HepG2 (cell line): ENCODE measurements around the gene TBX21. TPM values are rescaled to one million over a fixed set of nuclear protein-coding genes. Genes with fewer than 3 reads are reported as not detected.

Source experiments
- ADNP ChIP-seq: sonication (generic); formaldehyde crosslinking; IDR thresholded peaks from 2 replicates; pipeline ENCODE4 v1.4.0; 2020; ENCODE audit warnings: missing genetic modification reagents
- CAMTA2 ChIP-seq: sonication (generic); formaldehyde crosslinking; IDR thresholded peaks from 2 replicates; pipeline ENCODE4 v1.4.0; 2020; ENCODE audit warnings: mild to moderate bottlenecking, missing genetic modification reagents, borderline replicate concordance
- ELF4 ChIP-seq: sonication (generic); formaldehyde crosslinking; IDR thresholded peaks from 2 replicates; pipeline ENCODE4 v1.5.0; 2020; ENCODE audit warnings: missing genetic modification reagents, mild to moderate bottlenecking, moderate library complexity, borderline replicate concordance
- GFI1 ChIP-seq: sonication (generic); formaldehyde crosslinking; IDR thresholded peaks from 2 replicates; pipeline ENCODE4 v1.5.0; 2020; ENCODE audit warnings: missing genetic modification reagents, mild to moderate bottlenecking, borderline replicate concordance
- GPN1 ChIP-seq: sonication (generic); formaldehyde crosslinking; IDR thresholded peaks from 2 replicates; pipeline ENCODE4 v1.5.1; 2020; ENCODE audit warnings: missing genetic modification reagents, borderline replicate concordance
- HMG20B ChIP-seq: conservative IDR thresholded peaks from 2 replicates; pipeline ENCODE4 v1.6.1; 2016; ENCODE audit warnings: missing genetic modification reagents, missing compliant biosample characterization
- HNF4G ChIP-seq, 2 experiments: sonication (generic) in 1 of 2; formaldehyde crosslinking in 1 of 2; IDR thresholded peaks; 2 replicates each; pipeline versions ENCODE4 v1.4.0 to v1.6.1; 2011 to 2020; ENCODE audit warnings: borderline replicate concordance in 2 of 2, low read depth in 2 of 2, mild to moderate bottlenecking in 2 of 2, low read length in 1 of 2, missing genetic modification reagents in 1 of 2, moderate library complexity in 1 of 2
- NFATC3 ChIP-seq: sonication (generic); formaldehyde crosslinking; IDR thresholded peaks from 2 replicates; pipeline ENCODE4 v1.5.1; 2020; ENCODE audit warnings: mild to moderate bottlenecking, missing genetic modification reagents
- SIX1 ChIP-seq: sonication (generic); formaldehyde crosslinking; IDR thresholded peaks from 2 replicates; pipeline ENCODE4 v1.4.0; 2020; ENCODE audit warnings: missing genetic modification reagents, borderline replicate concordance
- polyA plus RNA-seq, 8 experiments: library from polyadenylated mRNA; depleted of rRNA in 3 of 8; stranded (reverse) in 7 of 8; unstranded in 1 of 8; fragments of >200 nt; fragmentation: Illumina TruSeq in 4 of 8; extraction: Trizol in 4 of 8; gene quantifications; 2 replicates each; pipeline versions ENCODE4 v1.2.1 to v1.2.3, GENCODE V29; 2011 to 2016; ENCODE audit warnings: low read depth in 4 of 8, missing spikeins in 1 of 8, mixed read lengths in 1 of 8; ENCODE audit not compliant: insufficient read depth in 1 of 8
- total RNA-seq, 5 experiments: library from RNA; depleted of rRNA; stranded (reverse); fragments of >200 nt; fragmentation: Illumina TruSeq; extraction: Trizol; gene quantifications; 2 replicates each; pipeline ENCODE4 v1.2.3, GENCODE V29; 2016; ENCODE audit warnings: low read depth in 1 of 5
- TF ChIP-seq, protein P1 (sequence below): sonication (generic); formaldehyde crosslinking; IDR thresholded peaks from 2 replicates; pipeline ENCODE4 v1.5.1; 2020; ENCODE audit warnings: mild to moderate bottlenecking, missing genetic modification reagents, moderate library complexity
- TF ChIP-seq, protein P2 (sequence below), 2 experiments: sonication (generic) in 1 of 2; formaldehyde crosslinking in 1 of 2; IDR thresholded peaks; 2 replicates each; pipeline versions ENCODE4 v1.5.1 to v1.6.1; 2011 to 2020; ENCODE audit warnings: borderline replicate concordance in 1 of 2, low read depth in 1 of 2, low read length in 1 of 2, mild to moderate bottlenecking in 1 of 2, missing genetic modification reagents in 1 of 2, moderate library complexity in 1 of 2
- TF ChIP-seq, protein P3 (sequence below): sonication (generic); formaldehyde crosslinking; IDR thresholded peaks from 2 replicates; pipeline ENCODE4 v1.4.0; 2020; ENCODE audit warnings: missing genetic modification reagents

Gene TBX21
- total and polyA plus RNA-seq, 2 of the 13 experiments (the other 11 are each of a cell fraction or from before 2014, with no cell fraction given), result not detected

DNA sequence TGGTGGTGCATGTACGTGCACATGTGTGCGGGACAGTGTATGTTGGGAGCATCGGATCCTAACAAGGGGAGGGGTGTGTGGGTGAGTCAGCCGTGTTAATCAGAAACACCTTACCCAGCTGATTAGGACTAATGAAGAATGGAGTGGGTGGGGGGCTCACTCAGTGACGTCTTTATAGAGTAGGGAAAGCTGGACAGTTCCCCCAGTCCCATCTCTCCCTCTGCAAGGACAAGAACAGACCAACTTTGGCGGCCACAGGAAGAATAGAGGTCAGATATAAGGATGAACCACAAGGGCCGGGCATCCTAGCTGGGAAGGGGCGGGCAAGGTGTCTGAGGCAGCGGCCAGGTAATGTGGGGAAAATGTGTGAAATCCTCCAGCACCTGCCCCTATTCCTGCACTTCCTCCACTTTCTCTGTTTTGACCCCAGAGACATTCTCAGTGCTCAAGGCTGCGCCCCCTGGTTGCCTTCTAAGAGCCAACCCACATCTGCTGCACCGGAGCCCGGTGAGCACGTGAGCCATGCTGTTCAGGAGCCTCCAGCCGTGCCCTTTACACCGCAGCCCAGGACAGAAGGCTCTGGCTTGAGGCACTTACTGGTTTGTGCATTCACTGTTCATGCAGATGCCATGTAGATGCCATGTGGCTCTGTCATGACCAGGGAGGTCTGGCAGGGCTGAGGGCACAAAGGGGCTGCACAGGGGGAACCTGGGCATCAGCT, 18.9 kb upstream of the TBX21 start (continued):
- TF ChIP-seq, protein P1, sequence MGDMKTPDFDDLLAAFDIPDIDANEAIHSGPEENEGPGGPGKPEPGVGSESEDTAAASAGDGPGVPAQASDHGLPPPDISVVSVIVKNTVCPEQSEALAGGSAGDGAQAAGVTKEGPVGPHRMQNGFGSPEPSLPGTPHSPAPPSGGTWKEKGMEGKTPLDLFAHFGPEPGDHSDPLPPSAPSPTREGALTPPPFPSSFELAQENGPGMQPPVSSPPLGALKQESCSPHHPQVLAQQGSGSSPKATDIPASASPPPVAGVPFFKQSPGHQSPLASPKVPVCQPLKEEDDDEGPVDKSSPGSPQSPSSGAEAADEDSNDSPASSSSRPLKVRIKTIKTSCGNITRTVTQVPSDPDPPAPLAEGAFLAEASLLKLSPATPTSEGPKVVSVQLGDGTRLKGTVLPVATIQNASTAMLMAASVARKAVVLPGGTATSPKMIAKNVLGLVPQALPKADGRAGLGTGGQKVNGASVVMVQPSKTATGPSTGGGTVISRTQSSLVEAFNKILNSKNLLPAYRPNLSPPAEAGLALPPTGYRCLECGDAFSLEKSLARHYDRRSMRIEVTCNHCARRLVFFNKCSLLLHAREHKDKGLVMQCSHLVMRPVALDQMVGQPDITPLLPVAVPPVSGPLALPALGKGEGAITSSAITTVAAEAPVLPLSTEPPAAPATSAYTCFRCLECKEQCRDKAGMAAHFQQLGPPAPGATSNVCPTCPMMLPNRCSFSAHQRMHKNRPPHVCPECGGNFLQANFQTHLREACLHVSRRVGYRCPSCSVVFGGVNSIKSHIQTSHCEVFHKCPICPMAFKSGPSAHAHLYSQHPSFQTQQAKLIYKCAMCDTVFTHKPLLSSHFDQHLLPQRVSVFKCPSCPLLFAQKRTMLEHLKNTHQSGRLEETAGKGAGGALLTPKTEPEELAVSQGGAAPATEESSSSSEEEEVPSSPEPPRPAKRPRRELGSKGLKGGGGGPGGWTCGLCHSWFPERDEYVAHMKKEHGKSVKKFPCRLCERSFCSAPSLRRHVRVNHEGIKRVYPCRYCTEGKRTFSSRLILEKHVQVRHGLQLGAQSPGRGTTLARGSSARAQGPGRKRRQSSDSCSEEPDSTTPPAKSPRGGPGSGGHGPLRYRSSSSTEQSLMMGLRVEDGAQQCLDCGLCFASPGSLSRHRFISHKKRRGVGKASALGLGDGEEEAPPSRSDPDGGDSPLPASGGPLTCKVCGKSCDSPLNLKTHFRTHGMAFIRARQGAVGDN (CRISPR knock-in tag), result peak; percentile 32; the same call in 1 of the 2 replicates
- no peak for TF ChIP-seq SIX1 (CRISPR knock-in tag)
- TF ChIP-seq GPN1 (CRISPR knock-in tag), result no peak
- TF ChIP-seq NFATC3, result no peak
- no peak for TF ChIP-seq CAMTA2
- no peak for TF ChIP-seq HMG20B (CRISPR knock-in tag)
- no peak for TF ChIP-seq GFI1 (CRISPR knock-in tag)
- TF ChIP-seq, protein P2, sequence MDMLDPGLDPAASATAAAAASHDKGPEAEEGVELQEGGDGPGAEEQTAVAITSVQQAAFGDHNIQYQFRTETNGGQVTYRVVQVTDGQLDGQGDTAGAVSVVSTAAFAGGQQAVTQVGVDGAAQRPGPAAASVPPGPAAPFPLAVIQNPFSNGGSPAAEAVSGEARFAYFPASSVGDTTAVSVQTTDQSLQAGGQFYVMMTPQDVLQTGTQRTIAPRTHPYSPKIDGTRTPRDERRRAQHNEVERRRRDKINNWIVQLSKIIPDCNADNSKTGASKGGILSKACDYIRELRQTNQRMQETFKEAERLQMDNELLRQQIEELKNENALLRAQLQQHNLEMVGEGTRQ (IDR thresholded peaks at IDR 0.05; ENCODE audit: low read depth, low read length), result peak; percentile 44; the same call in 1 of the 2 replicates
- TF ChIP-seq, protein P2 (CRISPR knock-in tag; IDR thresholded peaks at IDR 0.05; ENCODE audit: borderline replicate concordance), result peak; percentile 49; the same call in 1 of the 2 replicates
- TF ChIP-seq, protein P3, sequence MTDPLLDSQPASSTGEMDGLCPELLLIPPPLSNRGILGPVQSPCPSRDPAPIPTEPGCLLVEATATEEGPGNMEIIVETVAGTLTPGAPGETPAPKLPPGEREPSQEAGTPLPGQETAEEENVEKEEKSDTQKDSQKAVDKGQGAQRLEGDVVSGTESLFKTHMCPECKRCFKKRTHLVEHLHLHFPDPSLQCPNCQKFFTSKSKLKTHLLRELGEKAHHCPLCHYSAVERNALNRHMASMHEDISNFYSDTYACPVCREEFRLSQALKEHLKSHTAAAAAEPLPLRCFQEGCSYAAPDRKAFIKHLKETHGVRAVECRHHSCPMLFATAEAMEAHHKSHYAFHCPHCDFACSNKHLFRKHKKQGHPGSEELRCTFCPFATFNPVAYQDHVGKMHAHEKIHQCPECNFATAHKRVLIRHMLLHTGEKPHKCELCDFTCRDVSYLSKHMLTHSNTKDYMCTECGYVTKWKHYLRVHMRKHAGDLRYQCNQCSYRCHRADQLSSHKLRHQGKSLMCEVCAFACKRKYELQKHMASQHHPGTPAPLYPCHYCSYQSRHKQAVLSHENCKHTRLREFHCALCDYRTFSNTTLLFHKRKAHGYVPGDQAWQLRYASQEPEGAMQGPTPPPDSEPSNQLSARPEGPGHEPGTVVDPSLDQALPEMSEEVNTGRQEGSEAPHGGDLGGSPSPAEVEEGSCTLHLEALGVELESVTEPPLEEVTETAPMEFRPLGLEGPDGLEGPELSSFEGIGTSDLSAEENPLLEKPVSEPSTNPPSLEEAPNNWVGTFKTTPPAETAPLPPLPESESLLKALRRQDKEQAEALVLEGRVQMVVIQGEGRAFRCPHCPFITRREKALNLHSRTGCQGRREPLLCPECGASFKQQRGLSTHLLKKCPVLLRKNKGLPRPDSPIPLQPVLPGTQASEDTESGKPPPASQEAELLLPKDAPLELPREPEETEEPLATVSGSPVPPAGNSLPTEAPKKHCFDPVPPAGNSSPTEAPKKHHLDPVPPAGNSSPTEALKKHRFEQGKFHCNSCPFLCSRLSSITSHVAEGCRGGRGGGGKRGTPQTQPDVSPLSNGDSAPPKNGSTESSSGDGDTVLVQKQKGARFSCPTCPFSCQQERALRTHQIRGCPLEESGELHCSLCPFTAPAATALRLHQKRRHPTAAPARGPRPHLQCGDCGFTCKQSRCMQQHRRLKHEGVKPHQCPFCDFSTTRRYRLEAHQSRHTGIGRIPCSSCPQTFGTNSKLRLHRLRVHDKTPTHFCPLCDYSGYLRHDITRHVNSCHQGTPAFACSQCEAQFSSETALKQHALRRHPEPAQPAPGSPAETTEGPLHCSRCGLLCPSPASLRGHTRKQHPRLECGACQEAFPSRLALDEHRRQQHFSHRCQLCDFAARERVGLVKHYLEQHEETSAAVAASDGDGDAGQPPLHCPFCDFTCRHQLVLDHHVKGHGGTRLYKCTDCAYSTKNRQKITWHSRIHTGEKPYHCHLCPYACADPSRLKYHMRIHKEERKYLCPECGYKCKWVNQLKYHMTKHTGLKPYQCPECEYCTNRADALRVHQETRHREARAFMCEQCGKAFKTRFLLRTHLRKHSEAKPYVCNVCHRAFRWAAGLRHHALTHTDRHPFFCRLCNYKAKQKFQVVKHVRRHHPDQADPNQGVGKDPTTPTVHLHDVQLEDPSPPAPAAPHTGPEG (CRISPR knock-in tag), result no peak
- no peak for TF ChIP-seq ADNP (CRISPR knock-in tag)
- TF ChIP-seq ELF4 (CRISPR knock-in tag), result no peak
- TF ChIP-seq HNF4G (IDR thresholded peaks at IDR 0.05; ENCODE audit: borderline replicate concordance, low read depth, low read length), result no peak
- TF ChIP-seq HNF4G (CRISPR knock-in tag; IDR thresholded peaks at IDR 0.05; ENCODE audit: borderline replicate concordance, low read depth), result no peak
